HL-60 (cell line): Measurements from ENCODE around the gene SEL1L.

Source experiments
- POLR2AphosphoS5 ChIP-seq: IDR thresholded peaks from 2 replicates; pipeline ENCODE4 v1.6.1; 2012; ENCODE audit warnings: low read depth
- REST ChIP-seq: IDR thresholded peaks from 2 replicates; pipeline ENCODE4 v1.6.1; 2012; ENCODE audit warnings: low read depth; ENCODE audit not compliant: insufficient replicate concordance
- TF ChIP-seq, protein P1 (sequence below): IDR thresholded peaks from one replicate; pipeline ENCODE4 v1.5.1; 2011; ENCODE audit warnings: low read length, control low read depth, inconsistent platforms; ENCODE audit not compliant: insufficient read depth

DNA sequence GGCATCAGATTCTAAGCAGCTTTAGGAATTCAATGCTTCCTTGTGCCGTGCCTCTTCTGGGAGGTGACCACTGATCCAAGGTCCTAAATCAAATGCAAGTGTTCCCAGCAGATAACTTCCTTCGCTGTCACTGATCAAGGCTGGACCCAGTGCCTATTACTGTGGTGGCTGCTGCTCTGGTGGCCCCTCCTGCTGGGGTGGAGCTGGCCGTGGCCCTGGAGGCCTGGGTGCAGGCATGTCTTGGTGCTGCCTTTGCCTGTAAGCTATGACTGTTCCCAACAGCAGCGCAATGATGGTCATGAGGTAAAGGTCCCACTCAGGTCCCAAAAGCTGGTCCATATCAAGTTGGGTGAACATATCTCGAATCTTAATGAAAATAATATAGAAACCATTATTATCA is 56.8 kb downstream of the SEL1L start:
- TF ChIP-seq, protein P1, sequence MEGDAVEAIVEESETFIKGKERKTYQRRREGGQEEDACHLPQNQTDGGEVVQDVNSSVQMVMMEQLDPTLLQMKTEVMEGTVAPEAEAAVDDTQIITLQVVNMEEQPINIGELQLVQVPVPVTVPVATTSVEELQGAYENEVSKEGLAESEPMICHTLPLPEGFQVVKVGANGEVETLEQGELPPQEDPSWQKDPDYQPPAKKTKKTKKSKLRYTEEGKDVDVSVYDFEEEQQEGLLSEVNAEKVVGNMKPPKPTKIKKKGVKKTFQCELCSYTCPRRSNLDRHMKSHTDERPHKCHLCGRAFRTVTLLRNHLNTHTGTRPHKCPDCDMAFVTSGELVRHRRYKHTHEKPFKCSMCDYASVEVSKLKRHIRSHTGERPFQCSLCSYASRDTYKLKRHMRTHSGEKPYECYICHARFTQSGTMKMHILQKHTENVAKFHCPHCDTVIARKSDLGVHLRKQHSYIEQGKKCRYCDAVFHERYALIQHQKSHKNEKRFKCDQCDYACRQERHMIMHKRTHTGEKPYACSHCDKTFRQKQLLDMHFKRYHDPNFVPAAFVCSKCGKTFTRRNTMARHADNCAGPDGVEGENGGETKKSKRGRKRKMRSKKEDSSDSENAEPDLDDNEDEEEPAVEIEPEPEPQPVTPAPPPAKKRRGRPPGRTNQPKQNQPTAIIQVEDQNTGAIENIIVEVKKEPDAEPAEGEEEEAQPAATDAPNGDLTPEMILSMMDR: no peak
- TF ChIP-seq REST (no peak), POLR2AphosphoS5 (no peak)
